HCT116 (cell line): ENCODE data around the gene DYNC2I2. TPM values are rescaled to one million over a fixed set of nuclear protein-coding genes. Genes with fewer than 3 reads are reported as not detected.

Source experiments
- ATAC-seq: fragments of 200-7000 bp; cut with Tn5 transposase; 2 replicates; pipeline ENCODE4 v1.9.1; 2020; ENCODE audit warnings: mild to moderate bottlenecking, moderate library complexity
- BruUV-seq: library from RNA; stranded (reverse); fragments of 400-500 nt; replicated peaks from 2 replicates; lab custom pipeline; 2021; lab: Mats Ljungman, UMichigan
- CTCF ChIA-PET: fragments of 300-600 bp; sonication (Branson Sonifier 250); formaldehyde crosslinking; loops from one replicate; lab custom pipeline; 2021; ENCODE audit warnings: antibody characterized with exemption; lab: Charles Lee
- POLR2A ChIA-PET: fragments of 300-600, 350-600 bp; sonication (Branson Sonifier 250); formaldehyde crosslinking; loops from one replicate; lab custom pipeline; 2021; ENCODE audit warnings: antibody characterized with exemption; lab: Charles Lee
- RAD21 ChIA-PET, 2 experiments: fragments of 300-600 bp; sonication (Branson Sonifier 250); formaldehyde crosslinking; loops; one replicate each; lab custom pipeline; 2023; ENCODE audit warnings: low total read pairs in 2 of 2; ENCODE audit not compliant: uncharacterized antibody in 2 of 2, unreplicated experiment in 2 of 2, low non-redundant PET in 1 of 2; lab: Charles Lee
- DNase-seq: peaks from one replicate; pipeline ENCODE4 v3.0.0-alpha.2; 2010; ENCODE audit warnings: low read depth, low spot score
- H2AFZ ChIP-seq: fragments of 200-600 bp; shearing (Covaris generic), sonication (generic); 2 replicates; pipeline ENCODE4 v1.6.1; 2017; ENCODE audit warnings: low read depth, mixed run types, mixed read lengths, antibody characterized with exemption, low read length; ENCODE audit not compliant: poor library complexity, severe bottlenecking
- H3K27ac ChIP-seq: 2 replicates; pipeline ENCODE4 v1.5.1; 2012; ENCODE audit warnings: low read depth, low read length
- H3K27me3 ChIP-seq: fragments of 200-600 bp; sonication (generic); 2 replicates; pipeline ENCODE4 v1.6.1; 2016; ENCODE audit warnings: mixed run types, low read length, mixed read lengths; ENCODE audit not compliant: insufficient read depth
- H3K36me3 ChIP-seq, 2 experiments: fragments of 200-500 bp in 1 of 2; fragments of 200-600 bp in 1 of 2; sonication (Bioruptor generic) in 1 of 2; sonication (generic) in 1 of 2; 2 replicates each; pipeline versions ENCODE4 v1.5.1 to v1.6.1; 2014 to 2016; ENCODE audit warnings: low read length in 2 of 2, inconsistent platforms in 1 of 2, mixed read lengths in 1 of 2, mixed run types in 1 of 2; ENCODE audit not compliant: insufficient read depth in 2 of 2, control insufficient read depth in 1 of 2
- H3K4me1 ChIP-seq, 2 experiments: fragments of 200-600 bp in 1 of 2; sonication (generic) in 1 of 2; 2 replicates each; pipeline versions ENCODE4 v1.5.1 to v1.6.1; 2012 to 2017; ENCODE audit warnings: low read length in 2 of 2, inconsistent platforms in 1 of 2, mild to moderate bottlenecking in 1 of 2, mixed read lengths in 1 of 2, mixed run types in 1 of 2, moderate library complexity in 1 of 2; ENCODE audit not compliant: insufficient read depth in 2 of 2, control insufficient read depth in 1 of 2
- H3K4me2 ChIP-seq: fragments of 200-600 bp; sonication (generic); 2 replicates; pipeline ENCODE4 v1.6.1; 2017; ENCODE audit warnings: mixed run types, low read length, mixed read lengths
- H3K4me3 ChIP-seq, 2 experiments: fragments of 200-600 bp in 1 of 2; sonication (generic) in 1 of 2; replicated peaks in 1 of 2; 2 replicates each; pipeline ENCODE4 v1.5.1; 2011 to 2016; ENCODE audit warnings: low read length in 2 of 2, control low read depth in 1 of 2, low read depth in 1 of 2, mild to moderate bottlenecking in 1 of 2, mixed read lengths in 1 of 2, mixed run types in 1 of 2
- H3K79me2 ChIP-seq: fragments of 200-600 bp; sonication (generic); 2 replicates; pipeline ENCODE4 v1.6.1; 2017; ENCODE audit warnings: mild to moderate bottlenecking, mixed run types, low read length, moderate library complexity, mixed read lengths; ENCODE audit not compliant: insufficient read depth
- H3K9ac ChIP-seq: fragments of 200-600 bp; sonication (generic); 2 replicates; pipeline ENCODE4 v1.6.1; 2016; ENCODE audit warnings: low read length, mixed read lengths
- H3K9me2 ChIP-seq: fragments of 200-600 bp; sonication (generic), shearing (Covaris generic); 2 replicates; pipeline ENCODE4 v1.6.1; 2017; ENCODE audit warnings: mixed run types, mild to moderate bottlenecking, moderate library complexity; ENCODE audit not compliant: insufficient read depth
- H3K9me3 ChIP-seq, 2 experiments: fragments of 200-500 bp in 1 of 2; fragments of 200-600 bp in 1 of 2; sonication (Bioruptor generic) in 1 of 2; sonication (generic) in 1 of 2; 2 replicates each; pipeline ENCODE4 v1.6.1; 2014 to 2017; ENCODE audit warnings: low read length in 2 of 2, mixed read lengths in 2 of 2, inconsistent platforms in 1 of 2, low read depth in 1 of 2, mild to moderate bottlenecking in 1 of 2, mixed run types in 1 of 2, moderate library complexity in 1 of 2; ENCODE audit not compliant: control insufficient read depth in 1 of 2, insufficient read depth in 1 of 2
- H4K20me1 ChIP-seq: fragments of 200-600 bp; sonication (generic), shearing (Covaris generic); 2 replicates; pipeline ENCODE4 v1.6.1; 2017; ENCODE audit warnings: mixed run types, mild to moderate bottlenecking, moderate library complexity; ENCODE audit not compliant: insufficient read depth
- CEBPB ChIP-seq: IDR thresholded peaks from 2 replicates; pipeline ENCODE4 v1.6.1; 2012; ENCODE audit warnings: low read depth
- CTCF ChIP-seq, 3 experiments: fragments of 200-600 bp in 1 of 3; sonication (generic) in 1 of 3; IDR thresholded peaks in 2 of 3; conservative IDR thresholded peaks in 1 of 3; 2 replicates each; pipeline ENCODE4 v1.5.1; 2012 to 2017; ENCODE audit warnings: low read depth in 2 of 3, low read length in 2 of 3, antibody characterized with exemption in 1 of 3, borderline replicate concordance in 1 of 3, control low read depth in 1 of 3, mild to moderate bottlenecking in 1 of 3, mixed read lengths in 1 of 3, mixed run types in 1 of 3, moderate library complexity in 1 of 3; ENCODE audit not compliant: insufficient read depth in 1 of 3
- EGR1 ChIP-seq: IDR thresholded peaks from 2 replicates; pipeline ENCODE4 v1.6.1; 2012; ENCODE audit warnings: low read depth
- FOSL1 ChIP-seq: IDR thresholded peaks from 2 replicates; pipeline ENCODE4 v1.6.1; 2012; ENCODE audit warnings: low read depth
- JUND ChIP-seq: IDR thresholded peaks from 2 replicates; pipeline ENCODE4 v1.6.1; 2012
- POLR2A ChIP-seq: IDR thresholded peaks from 2 replicates; pipeline ENCODE4 v1.7.0; 2011; ENCODE audit warnings: borderline replicate concordance; ENCODE audit not compliant: insufficient read depth, insufficient read length; ENCODE audit errors: extremely low read depth
- POLR2AphosphoS5 ChIP-seq: IDR thresholded peaks from 2 replicates; pipeline ENCODE4 v1.6.1; 2011; ENCODE audit warnings: mild to moderate bottlenecking, low read depth, low read length, moderate library complexity
- SP1 ChIP-seq: IDR thresholded peaks from 2 replicates; pipeline ENCODE4 v1.6.1; 2012; ENCODE audit warnings: low read depth
- SRF ChIP-seq: IDR thresholded peaks from 2 replicates; pipeline ENCODE4 v1.6.1; 2012; ENCODE audit warnings: low read depth
- TCF7L2 ChIP-seq: IDR thresholded peaks from 2 replicates; pipeline ENCODE4 v1.7.0; 2011; ENCODE audit warnings: borderline replicate concordance, inconsistent platforms; ENCODE audit not compliant: insufficient read depth, insufficient read length; ENCODE audit errors: extremely low read depth
- ZFX ChIP-seq: fragments of 450-650 bp; IDR thresholded peaks from 2 replicates; pipeline ENCODE4 v1.6.1; 2017
- intact Hi-C: fragments of 100-400 bp; cut with micrococcal nuclease; formaldehyde crosslinking; loops from 2 replicates; pipeline ENCODE4 v1.10.0; 2022
- total RNA-seq: library from RNA; stranded (reverse); gene quantifications from one replicate; pipeline ENCODE4 v1.2.1, GENCODE V29; 2021; ENCODE audit not compliant: unreplicated experiment
- TF ChIP-seq, protein P1 (sequence below): IDR thresholded peaks from 2 replicates; pipeline ENCODE4 v1.6.1; 2012

DYNC2I2 gene
- total RNA-seq, 1 experiment from 2014 or later: 155 TPM

- ATAC-seq (no peak), DNase-seq (no peak)
- H3K9me2 ChIP-seq: no peaks in the 10 kb centered on the region
- H3K27ac ChIP-seq: no peak overlapping the region
- H3K9ac ChIP-seq: no peak overlapping the region
- H3K4me3 ChIP-seq: no peak overlapping the region
- no peaks in the 10 kb centered on the region for H3K27me3 ChIP-seq
- no peaks in the 10 kb centered on the region for H3K9me3 ChIP-seq
- no peaks in the 10 kb centered on the region for H4K20me1 ChIP-seq
- H2AFZ ChIP-seq: no peak overlapping the region
- POLR2A ChIA-PET: no interaction called here
- RAD21 ChIA-PET: no interaction called here
- CTCF ChIA-PET: no interaction called here
- intact Hi-C loops: no loop called here
- no TSS peak for BruUV-seq
- peaks cover 38 to 51% of the 10 kb centered on the region in 2 experiments; a peak in 3 of 4 replicates for H3K36me3 ChIP-seq
- no peaks in the 10 kb centered on the region for H3K4me1 ChIP-seq
- H3K79me2 ChIP-seq: no peaks in the 10 kb centered on the region
- TF ChIP-seq ZFX (no peak), FOSL1 (no peak), TCF7L2 (no peak), EGR1 (no peak), JUND (no peak), POLR2AphosphoS5 (no peak), SRF (no peak)
- TF ChIP-seq, protein P1, sequence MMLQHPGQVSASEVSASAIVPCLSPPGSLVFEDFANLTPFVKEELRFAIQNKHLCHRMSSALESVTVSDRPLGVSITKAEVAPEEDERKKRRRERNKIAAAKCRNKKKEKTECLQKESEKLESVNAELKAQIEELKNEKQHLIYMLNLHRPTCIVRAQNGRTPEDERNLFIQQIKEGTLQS: no peak
- no peak overlapping the region for H3K4me2 ChIP-seq
These were observed 63.6 kb downstream of the DYNC2I2 start for GRCh38 chr9:128593039-128593438.

DNA sequence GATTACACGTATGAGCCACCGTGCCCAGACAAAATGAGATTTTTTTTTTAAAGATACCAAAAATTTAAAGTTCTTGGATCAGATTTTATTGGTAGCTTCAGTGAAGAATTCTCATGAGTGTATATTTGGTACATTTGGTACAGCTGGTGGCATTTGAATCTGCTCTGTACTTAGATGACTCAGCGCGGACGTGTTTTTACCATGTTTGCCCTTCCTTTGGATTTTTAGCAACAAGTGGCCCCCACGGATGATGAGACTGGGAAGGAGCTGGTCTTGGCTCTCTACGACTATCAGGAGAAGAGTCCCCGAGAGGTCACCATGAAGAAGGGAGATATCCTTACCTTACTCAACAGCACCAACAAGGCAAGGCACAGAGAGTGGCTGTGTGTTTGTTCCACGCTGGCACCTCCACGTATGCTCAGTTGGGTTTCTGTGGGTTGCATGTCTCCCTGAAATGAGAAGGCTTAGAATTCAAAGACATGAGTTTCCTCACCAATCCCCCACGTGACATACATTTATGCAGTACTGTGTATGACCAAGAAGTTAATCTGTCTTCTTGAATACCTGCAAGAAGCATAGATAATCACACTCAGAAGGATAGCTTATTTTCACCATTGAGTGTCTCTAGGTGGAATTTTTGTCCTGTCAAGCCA, 67.9 kb downstream of the DYNC2I2 start:
- H3K36me3 ChIP-seq: peaks cover 49 to 50% of the 10 kb centered on the region in 2 experiments
- intact Hi-C loops: no loop called here
- ChIA-PET POLR2A (no interaction called here), CTCF (interaction anchor here (0.7 kb wide), 1 partner anchor 27 kb away, joined by 3 read pairs; no protein-coding TSS in a partner anchor), RAD21 (no interaction called here)
- H3K79me2 ChIP-seq: no peaks in the 10 kb centered on the region
- H4K20me1 ChIP-seq: no peaks in the 10 kb centered on the region
- H3K4me2 ChIP-seq: no peak overlapping the region
- DNase-seq (no peak), ATAC-seq (no peak)
- H3K9me2 ChIP-seq: no peaks in the 10 kb centered on the region
- no TSS peak for BruUV-seq
- TF ChIP-seq POLR2A (no peak), SP1 (no peak), CEBPB (no peak), EGR1 (no peak), CTCF (IDR thresholded peaks at IDR 0.05 in 2 of 3, conservative IDR thresholded peaks at IDR 0.05 in 1 of 3; ENCODE audit: borderline replicate concordance in 1 of 3, insufficient read depth in 1 of 3, low read depth in 2 of 3, low read length in 2 of 3) (no peak)
- H2AFZ ChIP-seq: no peak overlapping the region
- H3K4me3 ChIP-seq: no peak overlapping the region
- H3K9me3 ChIP-seq: no peaks in the 10 kb centered on the region
- H3K9ac ChIP-seq: no peak overlapping the region
- H3K27ac ChIP-seq: no peak overlapping the region
- H3K4me1 ChIP-seq: no peaks in the 10 kb centered on the region
- H3K27me3 ChIP-seq: no peaks in the 10 kb centered on the region
